Ammon's horn (tissue), 1 donor: ENCODE data around the gene OR5V1.
"Not testable (repeated sequence)": the region's sequence is repeated elsewhere in the genome, so short reads cannot be mapped to it uniquely, and the experiment has no call there.

Source experiments
- DNase-seq: peaks from one replicate; pipeline ENCODE4 v3.0.0-alpha.2; 2016; ENCODE audit warnings: low spot score

OR5V1 gene

GRCh38 chr6:29368765-29369164, at the start of gene OR5V1:
OR5V1 (minus strand) TSS chr6:29368865; CDS start chr6:29356195, 12,670 bp downstream.
- DNase-seq = no peak

- DNase-seq = no peak
Observed at GRCh38 chr6:29414588-29414987, 45.9 kb upstream of the OR5V1 start, which contains the start of gene OR12D1. OR12D1 (plus strand) TSS chr6:29414928.

GRCh38 chr6:29403801-29404200, 35.1 kb upstream of the OR5V1 start:
- no peak for DNase-seq

GRCh38 chr6:29399525-29399924, 30.9 kb upstream of the OR5V1 start:
- no peak for DNase-seq

GRCh38 chr6:29395331-29395730, 26.7 kb upstream of the OR5V1 start, which contains the start of gene OR12D2:
OR12D2 (plus strand) TSS chr6:29395631; CDS start chr6:29396700, 1,069 bp downstream.
- no peak for DNase-seq

- no peak for DNase-seq
Observed at GRCh38 chr6:29388533-29388932, 19.9 kb upstream of the OR5V1 start.

- DNase-seq = no peak
Observed at GRCh38 chr6:29376003-29376402, 7.3 kb upstream of the OR5V1 start.

- DNase-seq = no peak
Observed at GRCh38 chr6:29375191-29375590, 6.5 kb upstream of the OR5V1 start, which contains the start of gene OR12D3. OR12D3 (minus strand) TSS chr6:29375291; CDS start chr6:29375287, 4 bp downstream.

GRCh38 chr6:29355603-29356002, 13.1 kb downstream of the OR5V1 start:
- no peak for DNase-seq

- DNase-seq = no peak
Observed at GRCh38 chr6:29354980-29355379, 13.7 kb downstream of the OR5V1 start.

- not testable (repeated sequence) for DNase-seq
Observed at GRCh38 chr6:29349348-29349747, 19.3 kb downstream of the OR5V1 start.

GRCh38 chr6:29345380-29345779, 23.3 kb downstream of the OR5V1 start:
- no peak for DNase-seq

GRCh38 chr6:29336269-29336668, 32.4 kb downstream of the OR5V1 start:
- DNase-seq = no peak

GRCh38 chr6:29332676-29333075, 36.0 kb downstream of the OR5V1 start:
- no peak for DNase-seq

GRCh38 chr6:29325777-29326176, 42.9 kb downstream of the OR5V1 start:
- DNase-seq = no peak

GRCh38 chr6:29323332-29323731, 45.3 kb downstream of the OR5V1 start:
- not testable (repeated sequence) for DNase-seq

GRCh38 chr6:29319931-29320330, 48.7 kb downstream of the OR5V1 start:
- DNase-seq = no peak
